ENCODE measurements around the gene ARSG.

ARSG gene

GRCh38 chr17:68429881-68430280, 138.6 kb downstream of the ARSG start:
- H3K9me3 ChIP-seq (ENCODE audit: control insufficient read depth, insufficient read depth, low read length) = no peaks in the 10 kb centered on the region
- no peaks in the 10 kb centered on the region for H3K4me1 ChIP-seq (ENCODE audit: insufficient read depth, low read length)
- peaks cover 26% of the 10 kb centered on the region for H3K36me3 ChIP-seq (ENCODE audit: insufficient read depth, low read length)
- H3K9ac ChIP-seq (ENCODE audit: low read depth, low read length) = no peak overlapping the region

- peaks cover 3% of the 10 kb centered on the region for H3K4me1 ChIP-seq (ENCODE audit: insufficient read depth, low read length)
- no peak overlapping the region for H3K9ac ChIP-seq (ENCODE audit: low read depth, low read length)
- H3K36me3 ChIP-seq (ENCODE audit: insufficient read depth, low read length) = peaks cover 28% of the 10 kb centered on the region
- H3K9me3 ChIP-seq (ENCODE audit: control insufficient read depth, insufficient read depth, low read length) = no peaks in the 10 kb centered on the region
Measured at GRCh38 chr17:68431045-68431608, 139.8 kb downstream of the ARSG start.

GRCh38 chr17:68431661-68432071, 140.4 kb downstream of the ARSG start:
- Histone ChIP-seq H3K36me3 (ENCODE audit: insufficient read depth, low read length) (peaks cover 28% of the 10 kb centered on the region), H3K9me3 (ENCODE audit: control insufficient read depth, insufficient read depth, low read length) (no peaks in the 10 kb centered on the region), H3K9ac (ENCODE audit: low read depth, low read length) (no peak overlapping the region), H3K4me1 (ENCODE audit: insufficient read depth, low read length) (peaks cover 8% of the 10 kb centered on the region)

GRCh38 chr17:68432086-68432864, 141.0 kb downstream of the ARSG start:
- Histone ChIP-seq H3K9me3 (ENCODE audit: control insufficient read depth, insufficient read depth, low read length) (no peaks in the 10 kb centered on the region), H3K36me3 (ENCODE audit: insufficient read depth, low read length) (peaks cover 25% of the 10 kb centered on the region), H3K9ac (ENCODE audit: low read depth, low read length) (no peak overlapping the region), H3K4me1 (ENCODE audit: insufficient read depth, low read length) (peaks cover 8% of the 10 kb centered on the region)

GRCh38 chr17:68433211-68433610, 141.9 kb downstream of the ARSG start:
- Histone ChIP-seq H3K4me1 (ENCODE audit: insufficient read depth, low read length) (peaks cover 13% of the 10 kb centered on the region), H3K9me3 (ENCODE audit: control insufficient read depth, insufficient read depth, low read length) (no peaks in the 10 kb centered on the region), H3K36me3 (ENCODE audit: insufficient read depth, low read length) (peaks cover 25% of the 10 kb centered on the region), H3K9ac (ENCODE audit: low read depth, low read length) (no peak overlapping the region)

GRCh38 chr17:68433911-68434508, 142.7 kb downstream of the ARSG start:
- H3K36me3 ChIP-seq (ENCODE audit: insufficient read depth, low read length) = peaks cover 19% of the 10 kb centered on the region

GRCh38 chr17:68435361-68435760, 144.1 kb downstream of the ARSG start:
- no peak overlapping the region for H3K9ac ChIP-seq (ENCODE audit: low read depth, low read length)
- H3K9me3 ChIP-seq (ENCODE audit: control insufficient read depth, insufficient read depth, low read length) = no peaks in the 10 kb centered on the region
- peaks cover 15% of the 10 kb centered on the region for H3K4me1 ChIP-seq (ENCODE audit: insufficient read depth, low read length)
- peaks cover 15% of the 10 kb centered on the region for H3K36me3 ChIP-seq (ENCODE audit: insufficient read depth, low read length)

More at GRCh38 chr17:68433911-68434508, 142.7 kb downstream of the ARSG start:
- H3K4me1 ChIP-seq (ENCODE audit: insufficient read depth, low read length) = peaks cover 15% of the 10 kb centered on the region
- H3K9me3 ChIP-seq (ENCODE audit: control insufficient read depth, insufficient read depth, low read length) = no peaks in the 10 kb centered on the region
- no peak overlapping the region for H3K9ac ChIP-seq (ENCODE audit: low read depth, low read length)

GRCh38 chr17:68435876-68436842, 144.9 kb downstream of the ARSG start:
- peaks cover 15% of the 10 kb centered on the region for H3K4me1 ChIP-seq (ENCODE audit: insufficient read depth, low read length)
- no peaks in the 10 kb centered on the region for H3K9me3 ChIP-seq (ENCODE audit: control insufficient read depth, insufficient read depth, low read length)
- no peak overlapping the region for H3K9ac ChIP-seq (ENCODE audit: low read depth, low read length)
- peaks cover 17% of the 10 kb centered on the region for H3K36me3 ChIP-seq (ENCODE audit: insufficient read depth, low read length)

GRCh38 chr17:68437979-68438822, 146.9 kb downstream of the ARSG start:
- Histone ChIP-seq H3K9me3 (ENCODE audit: control insufficient read depth, insufficient read depth, low read length) (no peaks in the 10 kb centered on the region), H3K9ac (ENCODE audit: low read depth, low read length) (no peak overlapping the region), H3K36me3 (ENCODE audit: insufficient read depth, low read length) (peaks cover 17% of the 10 kb centered on the region), H3K4me1 (ENCODE audit: insufficient read depth, low read length) (peaks cover 15% of the 10 kb centered on the region)

- Histone ChIP-seq H3K4me1 (ENCODE audit: insufficient read depth, low read length) (peaks cover 15% of the 10 kb centered on the region), H3K36me3 (ENCODE audit: insufficient read depth, low read length) (peaks cover 7% of the 10 kb centered on the region), H3K9me3 (ENCODE audit: control insufficient read depth, insufficient read depth, low read length) (no peaks in the 10 kb centered on the region), H3K9ac (ENCODE audit: low read depth, low read length) (no peak overlapping the region)
Measured at GRCh38 chr17:68439656-68440290, 148.5 kb downstream of the ARSG start.

- Histone ChIP-seq H3K9me3 (ENCODE audit: control insufficient read depth, insufficient read depth, low read length) (no peaks in the 10 kb centered on the region), H3K36me3 (ENCODE audit: insufficient read depth, low read length) (peaks cover 5% of the 10 kb centered on the region), H3K4me1 (ENCODE audit: insufficient read depth, low read length) (peaks cover 15% of the 10 kb centered on the region), H3K9ac (ENCODE audit: low read depth, low read length) (no peak overlapping the region)
Measured at GRCh38 chr17:68440526-68440925, 149.2 kb downstream of the ARSG start.

GRCh38 chr17:68441070-68441770, 149.9 kb downstream of the ARSG start:
- H3K9ac ChIP-seq (ENCODE audit: low read depth, low read length) = no peak overlapping the region
- no peaks in the 10 kb centered on the region for H3K9me3 ChIP-seq (ENCODE audit: control insufficient read depth, insufficient read depth, low read length)
- H3K36me3 ChIP-seq (ENCODE audit: insufficient read depth, low read length) = peaks cover 5% of the 10 kb centered on the region
- H3K4me1 ChIP-seq (ENCODE audit: insufficient read depth, low read length) = peaks cover 11% of the 10 kb centered on the region
